K562 (cell line): ENCODE results near the gene OR8D4. TPM values are rescaled to one million over a fixed set of nuclear protein-coding genes. Genes with fewer than 3 reads are reported as not detected.

Experiments
- ATAC-seq: fragments of 200-7000 bp; cut with Tn5 transposase; 3 replicates; pipeline ENCODE4 v1.9.1; 2020; ENCODE audit warnings: moderate library complexity
- BruUV-seq: library from RNA; stranded (reverse); fragments of 400-500 nt; replicated peaks from 2 replicates; lab custom pipeline; 2021; lab: Mats Ljungman, UMichigan
- CTCF ChIA-PET: fragments of 300-600 bp; formaldehyde crosslinking; extraction: SDS; loops from one replicate; lab custom pipeline; 2021; ENCODE audit warnings: low intra/inter-chr PET ratio; lab: Yijun Ruan, JAX
- POLR2A ChIA-PET: fragments of 300-600, 350-650 bp; sonication (Branson Sonifier 250); formaldehyde crosslinking; extraction: SDS; loops from one replicate; lab custom pipeline; 2021; ENCODE audit warnings: antibody characterized with exemption, inconsistent platforms; lab: Yijun Ruan, JAX
- DNase-seq, 4 experiments: peaks; one replicate each; pipeline versions ENCODE4 v3.0.0 to v3.0.0-alpha.2; 2011 to 2018; ENCODE audit warnings: low spot score in 3 of 4, mixed read lengths in 3 of 4; ENCODE audit errors: extremely low read depth in 1 of 4
- FAIRE-seq: peaks from 2 replicates; lab custom pipeline; 2011; peaks lifted over from hg19 to GRCh38; lab: Jason Lieb, UNC
- H2AFZ ChIP-seq: 2 replicates; pipeline ENCODE4 v1.6.0; 2011; ENCODE audit warnings: low read depth, low read length, control low read depth, inconsistent platforms
- H3K27ac ChIP-seq: fragments of 200-600 bp; 3 replicates; pipeline ENCODE4 v1.8.0; 2011; ENCODE audit warnings: low read depth, mild to moderate bottlenecking, control low read depth, inconsistent platforms, low read length, moderate library complexity, mixed read lengths; ENCODE audit errors: extremely low read depth
- H3K27me3 ChIP-seq, 2 experiments: fragments of 300-600 bp in 1 of 2; 2 replicates in 1 of 2; 3 replicates in 1 of 2; pipeline versions ENCODE4 v1.6.0 to v1.8.0; 2011; ENCODE audit warnings: inconsistent platforms in 2 of 2, low read length in 2 of 2, mild to moderate bottlenecking in 1 of 2, mixed read lengths in 1 of 2, moderate library complexity in 1 of 2; ENCODE audit not compliant: control insufficient read depth in 2 of 2, insufficient read depth in 2 of 2
- H3K36me3 ChIP-seq: fragments of 300-600 bp; 3 replicates; pipeline ENCODE4 v1.8.0; 2011; ENCODE audit warnings: mild to moderate bottlenecking, low read length, inconsistent platforms; ENCODE audit not compliant: control insufficient read depth, insufficient read depth
- H3K4me1 ChIP-seq, 2 experiments: fragments of 200-600 bp in 1 of 2; replicated peaks in 1 of 2; 2 replicates in 1 of 2; 3 replicates in 1 of 2; pipeline versions ENCODE4 v1.5.1 to v1.8.0; 2011; ENCODE audit warnings: inconsistent platforms in 2 of 2, low read length in 2 of 2, mild to moderate bottlenecking in 1 of 2, mixed read lengths in 1 of 2, moderate library complexity in 1 of 2; ENCODE audit not compliant: control insufficient read depth in 2 of 2, insufficient read depth in 2 of 2
- H3K4me2 ChIP-seq: 2 replicates; pipeline ENCODE4 v1.6.1; 2011; ENCODE audit warnings: low read length, control low read depth, inconsistent platforms, mixed read lengths; ENCODE audit not compliant: insufficient read depth
- H3K4me3 ChIP-seq: fragments of 200-600 bp; sonication (generic), shearing (Covaris generic); 2 replicates; pipeline ENCODE4 v1.5.1; 2016; ENCODE audit warnings: control low read depth, inconsistent platforms
- H3K79me2 ChIP-seq: fragments of 200-600 bp; 3 replicates; pipeline ENCODE4 v1.8.0; 2011; ENCODE audit warnings: low read length, inconsistent platforms; ENCODE audit not compliant: control insufficient read depth, insufficient read depth
- H3K9ac ChIP-seq, 2 experiments: 2 replicates each; pipeline versions ENCODE4 v1.6.0 to v1.6.1; 2011; ENCODE audit warnings: low read depth in 2 of 2, low read length in 2 of 2, control low read depth in 1 of 2, inconsistent platforms in 1 of 2, mild to moderate bottlenecking in 1 of 2, mixed read lengths in 1 of 2; ENCODE audit not compliant: insufficient read depth in 1 of 2
- H3K9me1 ChIP-seq: one replicate; pipeline ENCODE4 v1.6.0; 2011; ENCODE audit warnings: inconsistent platforms, mild to moderate bottlenecking, low read length, moderate library complexity; ENCODE audit not compliant: control insufficient read depth, insufficient read depth
- H3K9me3 ChIP-seq: replicated peaks from 2 replicates; pipeline ENCODE4 v1.5.1; 2011; ENCODE audit warnings: low read depth, low read length, inconsistent platforms; ENCODE audit not compliant: control insufficient read depth, insufficient read depth
- H4K20me1 ChIP-seq: replicated peaks from 2 replicates; pipeline ENCODE4 v1.6.1; 2011; ENCODE audit warnings: low read length, inconsistent platforms, mixed read lengths; ENCODE audit not compliant: control insufficient read depth, insufficient read depth
- CBFA2T3 ChIP-seq: fragments of 450-650 bp; IDR thresholded peaks from 2 replicates; pipeline ENCODE4 v1.6.1; 2017
- EGR1 ChIP-seq: fragments of 450-650 bp; conservative IDR thresholded peaks from 2 replicates; pipeline ENCODE4 v1.6.1; 2017; ENCODE audit warnings: mild to moderate bottlenecking
- HMG20B ChIP-seq: fragments of 250-450 bp; sonication (Bioruptor Pico); IDR thresholded peaks from 2 replicates; pipeline ENCODE4 v1.5.0; 2021; ENCODE audit warnings: mild to moderate bottlenecking
- MAZ ChIP-seq, 2 experiments: fragments of 450-650 bp in 1 of 2; sonication (generic) in 1 of 2; formaldehyde crosslinking; IDR thresholded peaks in 1 of 2; conservative IDR thresholded peaks in 1 of 2; 2 replicates each; pipeline versions ENCODE4 v1.4.0 to v1.5.0; 2020; ENCODE audit warnings: mild to moderate bottlenecking in 1 of 2, missing genetic modification reagents in 1 of 2
- TAF15 ChIP-seq: fragments of 200-400 bp; formaldehyde crosslinking; IDR thresholded peaks from 2 replicates; pipeline ENCODE4 v1.6.1; 2017; ENCODE audit warnings: mild to moderate bottlenecking, low read depth, low read length, moderate library complexity
- WGBS: fragments of 100-300 bp; shearing (Covaris generic); methylation state at CpG from one replicate; pipeline ENCODE4 v1.1.6; 2016; ENCODE audit warnings: low coverage, mixed read lengths; ENCODE audit not compliant: insufficient coverage; ENCODE audit errors: missing lambda C conversion rate; 5-methylcytosine and 5-hydroxymethylcytosine counted together
- in situ Hi-C: fragments of 300-500 bp; cut with MboI; formaldehyde crosslinking; loops from 4 replicates; pipeline ENCODE4 v1.15.0; 2018; ENCODE audit warnings: inconsistent platforms, mixed read lengths
- intact Hi-C: fragments of 100-400 bp; cut with micrococcal nuclease; formaldehyde crosslinking; loops from 2 replicates; pipeline ENCODE4 v1.14.2; 2022
- polyA plus RNA-seq, 8 experiments: library from polyadenylated mRNA; depleted of rRNA in 4 of 8; stranded (reverse) in 5 of 8; unstranded in 3 of 8; fragments of >200 nt; fragmentation: Nextera tagmentation in 2 of 8; fragmentation: Illumina TruSeq in 1 of 8; extraction: Ambion mirVana in 2 of 8; extraction: Trizol in 1 of 8; gene quantifications; 2 replicates each; pipeline versions ENCODE4 v1.2.1 to v1.2.3, GENCODE V29; 2011 to 2014; ENCODE audit warnings: inconsistent platforms in 1 of 8, missing spikeins in 1 of 8
- total RNA-seq, 7 experiments: library from RNA; depleted of rRNA in 6 of 7; stranded (reverse); fragments of >200 nt in 6 of 7; fragmentation: Illumina TruSeq in 2 of 7; extraction: Trizol in 2 of 7; gene quantifications; 2 replicates each; pipeline versions ENCODE4 v1.2.1 to v1.2.3, GENCODE V29; 2011 to 2021; ENCODE audit warnings: low replicate concordance in 1 of 7
- TF ChIP-seq, protein P1 (sequence below): IDR thresholded peaks from 2 replicates; pipeline ENCODE4 v1.6.1; 2011; ENCODE audit warnings: borderline replicate concordance, low read depth, mild to moderate bottlenecking, moderate library complexity, low read length; ENCODE audit not compliant: insufficient read depth, poor library complexity, severe bottlenecking

OR8D4 gene
- total and polyA plus RNA-seq, 9 of the 15 experiments (the other 6 are each of a cell fraction or from before 2014, with no cell fraction given) = not detected

DNA sequence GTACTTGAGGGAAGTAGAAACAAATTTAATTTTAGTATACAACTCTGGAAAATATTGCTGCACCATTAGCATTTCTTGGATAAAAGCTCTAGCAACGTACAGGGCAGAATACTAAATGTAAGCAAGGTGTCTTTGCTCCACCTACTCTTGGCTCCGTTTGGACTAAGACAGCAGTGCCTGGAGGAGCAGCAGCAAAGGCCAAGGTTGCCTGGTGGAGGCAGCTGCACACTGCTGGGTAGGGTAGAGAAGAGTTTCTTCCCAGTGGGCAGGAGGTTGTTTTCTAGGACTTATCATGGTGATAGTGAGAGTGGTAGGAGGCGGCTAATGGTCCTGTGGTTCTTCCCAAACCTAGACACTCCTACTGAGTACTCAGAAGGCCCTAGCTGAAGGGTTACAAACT is 2.2 kb upstream of the OR8D4 start:
- Histone ChIP-seq H3K4me2 (no peak overlapping the region), H3K27me3 (no peaks in the 10 kb centered on the region), H3K9me3 (no peaks in the 10 kb centered on the region), H3K4me3 (no peak overlapping the region), H3K9ac (no peak overlapping the region), H3K27ac (no peak overlapping the region), H3K9me1 (no peaks in the 10 kb centered on the region), H2AFZ (no peak overlapping the region), H3K36me3 (no peaks in the 10 kb centered on the region), H3K79me2 (no peaks in the 10 kb centered on the region), H4K20me1 (no peaks in the 10 kb centered on the region), H3K4me1 (no peaks in the 10 kb centered on the region)
- POLR2A ChIA-PET = no interaction called here
- intact Hi-C loops (no loop called here), in situ Hi-C loops (no loop called here)
- FAIRE-seq = no peak
- DNase-seq = no peak
- WGBS = 0% methylated on average over 3 of the region's 3 CpGs
- CTCF ChIA-PET = no interaction called here
- no peak for ATAC-seq
- TF ChIP-seq EGR1 (no peak), HMG20B (no peak), MAZ (CRISPR knock-in tag; conservative IDR thresholded peaks at IDR 0.05 in 1 of 2, IDR thresholded peaks at IDR 0.05 in 1 of 2) (no peak), TAF15 (no peak), CBFA2T3 (no peak)
- TF ChIP-seq, protein P1, sequence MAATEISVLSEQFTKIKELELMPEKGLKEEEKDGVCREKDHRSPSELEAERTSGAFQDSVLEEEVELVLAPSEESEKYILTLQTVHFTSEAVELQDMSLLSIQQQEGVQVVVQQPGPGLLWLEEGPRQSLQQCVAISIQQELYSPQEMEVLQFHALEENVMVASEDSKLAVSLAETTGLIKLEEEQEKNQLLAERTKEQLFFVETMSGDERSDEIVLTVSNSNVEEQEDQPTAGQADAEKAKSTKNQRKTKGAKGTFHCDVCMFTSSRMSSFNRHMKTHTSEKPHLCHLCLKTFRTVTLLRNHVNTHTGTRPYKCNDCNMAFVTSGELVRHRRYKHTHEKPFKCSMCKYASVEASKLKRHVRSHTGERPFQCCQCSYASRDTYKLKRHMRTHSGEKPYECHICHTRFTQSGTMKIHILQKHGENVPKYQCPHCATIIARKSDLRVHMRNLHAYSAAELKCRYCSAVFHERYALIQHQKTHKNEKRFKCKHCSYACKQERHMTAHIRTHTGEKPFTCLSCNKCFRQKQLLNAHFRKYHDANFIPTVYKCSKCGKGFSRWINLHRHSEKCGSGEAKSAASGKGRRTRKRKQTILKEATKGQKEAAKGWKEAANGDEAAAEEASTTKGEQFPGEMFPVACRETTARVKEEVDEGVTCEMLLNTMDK = no peak
- no TSS peak for BruUV-seq
